OCI-M2 (cell line): ENCODE data around the gene CCDC82.

Experiments
- DNase-seq: peaks from one replicate; lab custom pipeline; 2025; ENCODE audit not compliant: unreplicated experiment; lab: John Stamatoyannopoulos, UW

Gene CCDC82

DNA sequence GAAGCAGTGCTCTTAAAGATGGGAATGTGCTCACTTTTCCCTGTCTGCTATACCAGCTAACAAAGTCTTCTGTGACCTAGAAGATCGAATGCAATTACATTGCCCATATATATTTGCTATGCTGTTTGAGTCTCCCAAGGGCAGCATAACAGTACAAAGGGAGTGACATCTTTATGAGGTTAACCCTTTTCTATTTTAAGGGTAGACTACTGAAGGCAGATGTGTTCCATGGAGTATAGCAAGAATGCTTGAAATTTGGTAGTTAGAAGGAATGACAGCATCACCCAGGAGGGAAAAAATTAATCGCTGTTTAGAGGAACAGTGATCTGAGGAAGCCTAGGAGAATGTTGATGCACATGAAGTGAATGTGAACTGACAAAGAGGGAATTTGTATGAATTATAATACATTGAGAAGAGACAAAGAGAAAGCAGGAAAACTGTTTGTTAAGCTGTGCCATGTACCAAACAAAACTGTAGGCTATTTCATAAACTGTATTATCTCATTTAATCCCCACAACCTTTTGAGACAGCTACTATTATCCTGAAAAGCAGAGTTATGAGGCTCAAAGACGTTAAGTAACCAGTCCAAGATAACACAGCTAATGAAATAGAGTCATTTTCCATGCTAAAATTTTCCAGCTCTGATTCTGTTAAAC, 59.7 kb downstream of the CCDC82 start:
- no peak for DNase-seq

- DNase-seq, result no peak
These were observed 60.3 kb downstream of the CCDC82 start for GRCh38 chr11:96329419-96329818.

GRCh38 chr11:96328395-96329010, 61.2 kb downstream of the CCDC82 start:
- DNase-seq, result no peak

- DNase-seq, result no peak
These were observed 62.8 kb downstream of the CCDC82 start for GRCh38 chr11:96326959-96327358.

DNA sequence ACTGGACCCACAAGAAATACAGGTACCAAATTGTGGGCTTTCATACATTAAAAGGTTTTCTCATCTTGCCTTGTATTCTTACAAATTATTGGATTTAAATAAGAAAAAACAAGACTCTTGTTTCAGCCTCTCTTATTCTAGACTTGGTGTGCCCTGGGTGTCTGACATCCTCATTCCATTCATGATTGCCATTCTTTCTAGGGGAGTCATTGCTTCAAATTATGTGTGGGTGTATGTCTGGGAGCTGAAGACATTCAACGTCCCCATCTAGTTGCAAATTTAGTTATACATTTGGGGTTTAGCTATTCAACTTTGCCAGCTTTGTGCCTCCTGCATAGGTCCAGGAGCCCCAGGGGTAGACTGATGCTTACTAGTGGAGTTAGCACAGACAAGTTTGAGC, 64.8 kb downstream of the CCDC82 start:
- no peak for DNase-seq

GRCh38 chr11:96323642-96323985, 66.1 kb downstream of the CCDC82 start:
- DNase-seq, result no peak

DNA sequence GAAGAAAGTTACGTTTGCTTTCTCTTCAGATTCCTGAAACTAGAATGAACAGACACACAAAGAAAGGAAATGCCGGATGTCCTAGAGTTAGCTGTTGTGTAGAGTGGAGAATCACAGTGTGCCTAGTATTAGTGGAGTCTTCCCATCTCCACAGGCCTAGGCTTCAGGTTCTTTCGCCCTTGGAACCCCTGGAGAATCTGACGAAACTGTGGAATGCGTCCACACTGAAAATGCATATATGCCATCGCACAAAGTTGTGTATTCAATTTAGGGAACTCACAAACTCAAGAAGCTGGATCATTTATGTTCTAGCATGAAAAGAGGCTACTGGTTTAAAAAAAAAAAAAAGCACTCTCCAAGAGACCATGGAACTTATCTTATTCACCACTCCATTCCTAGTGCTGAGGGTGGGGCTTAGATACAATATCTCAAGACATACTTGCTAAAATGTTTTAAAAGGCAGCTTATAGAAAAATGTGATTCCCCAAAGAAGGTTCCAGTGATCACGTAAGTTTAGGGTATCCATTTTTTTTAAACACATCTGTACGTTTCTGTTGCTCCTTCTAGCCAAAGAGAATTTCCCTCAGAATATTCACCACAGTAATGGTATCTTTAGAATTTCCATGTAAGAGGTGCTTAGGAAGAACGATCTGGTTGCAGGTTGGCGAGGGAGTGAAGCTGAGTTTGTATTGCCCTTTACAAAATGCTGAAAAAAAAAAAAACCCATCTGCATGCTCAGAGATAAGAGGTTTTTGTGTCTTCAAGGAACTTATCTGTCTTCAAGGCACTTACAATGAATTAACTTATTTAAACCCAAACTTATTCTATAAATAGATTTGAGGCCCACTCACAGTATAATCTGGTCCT, 66.7 kb downstream of the CCDC82 start:
- no peak for DNase-seq

GRCh38 chr11:96321091-96321490, 68.6 kb downstream of the CCDC82 start:
- DNase-seq, result no peak

DNA sequence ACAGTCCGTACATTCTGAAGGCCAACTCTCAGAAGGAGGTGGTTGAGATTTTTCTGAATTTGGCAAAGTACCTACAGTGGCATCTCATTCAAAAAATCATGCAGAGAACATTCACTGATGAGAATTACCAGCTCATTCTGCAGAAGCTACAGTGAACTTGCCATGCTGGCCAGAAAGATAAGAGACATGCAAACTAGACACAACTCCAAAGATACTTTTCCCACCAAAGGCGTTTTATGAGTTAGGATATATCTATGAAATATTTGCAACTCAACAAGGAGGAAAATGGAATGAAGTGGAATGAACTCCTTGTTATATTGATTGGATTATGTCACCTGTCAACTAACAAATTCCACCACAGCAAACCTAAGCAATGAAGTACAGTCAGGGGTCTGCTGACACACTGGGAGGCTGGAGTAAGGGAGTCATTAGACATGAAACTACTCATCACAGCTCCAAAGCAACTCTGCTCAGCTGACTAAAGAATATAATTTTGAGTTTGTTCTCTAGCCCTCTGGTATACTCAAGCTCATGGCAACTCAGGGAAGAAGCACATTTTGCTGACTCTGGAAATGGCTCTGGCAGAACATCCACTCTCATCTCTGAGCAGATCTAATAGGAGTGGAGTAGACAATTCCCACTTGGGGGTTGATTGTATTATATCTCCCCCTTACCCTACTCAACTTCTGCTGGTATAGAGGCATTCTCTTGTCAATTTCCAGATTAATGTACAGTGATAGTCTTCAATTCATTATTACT, 69.6 kb downstream of the CCDC82 start:
- no peak for DNase-seq

DNA sequence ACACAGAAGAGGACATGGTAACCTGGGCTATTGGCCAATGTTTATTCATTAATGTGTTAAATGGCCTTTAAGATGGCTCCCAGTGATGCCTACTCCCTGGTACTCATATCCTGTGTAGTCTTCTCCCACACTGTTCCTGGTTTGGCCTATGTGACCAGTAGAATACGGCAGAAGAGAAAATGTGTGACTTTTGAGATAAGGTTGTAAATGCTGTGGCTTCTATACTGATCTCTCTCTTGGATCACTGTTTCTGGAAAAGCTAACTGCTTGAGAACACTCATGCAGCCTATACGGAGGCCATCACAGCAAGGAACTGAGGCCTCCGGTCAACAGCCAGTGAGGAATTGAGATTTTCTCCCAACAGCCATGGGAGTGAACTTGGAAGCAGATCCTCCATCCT, 70.9 kb downstream of the CCDC82 start:
- DNase-seq, result no peak

DNA sequence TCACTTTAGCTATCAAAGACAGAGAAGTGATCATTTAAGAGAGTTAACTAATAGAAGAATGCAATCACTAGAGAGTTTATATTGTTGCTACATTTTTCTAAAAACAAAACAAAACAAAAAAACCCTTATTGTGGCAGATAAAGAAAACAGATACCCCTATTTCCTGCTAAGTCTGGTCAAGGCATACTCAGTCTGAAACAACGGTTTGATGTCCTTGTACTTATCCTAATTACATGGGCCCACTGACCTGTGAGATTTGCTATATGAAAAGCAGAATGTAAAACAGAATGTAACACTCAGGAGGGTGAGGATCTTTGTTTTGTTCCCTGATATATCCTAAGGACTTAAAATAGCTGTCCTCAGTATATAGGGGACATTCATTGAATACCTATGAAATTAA, 71.3 kb downstream of the CCDC82 start:
- DNase-seq, result no peak

GRCh38 chr11:96317985-96318384, 71.7 kb downstream of the CCDC82 start:
- no peak for DNase-seq

- DNase-seq, result no peak
These were observed 72.1 kb downstream of the CCDC82 start for GRCh38 chr11:96317571-96317970.

GRCh38 chr11:96316869-96317268, 72.8 kb downstream of the CCDC82 start:
- DNase-seq, result no peak

GRCh38 chr11:96315476-96315875, 74.2 kb downstream of the CCDC82 start:
- no peak for DNase-seq

- no peak for DNase-seq
These were observed 75.2 kb downstream of the CCDC82 start for GRCh38 chr11:96314326-96315020.

DNA sequence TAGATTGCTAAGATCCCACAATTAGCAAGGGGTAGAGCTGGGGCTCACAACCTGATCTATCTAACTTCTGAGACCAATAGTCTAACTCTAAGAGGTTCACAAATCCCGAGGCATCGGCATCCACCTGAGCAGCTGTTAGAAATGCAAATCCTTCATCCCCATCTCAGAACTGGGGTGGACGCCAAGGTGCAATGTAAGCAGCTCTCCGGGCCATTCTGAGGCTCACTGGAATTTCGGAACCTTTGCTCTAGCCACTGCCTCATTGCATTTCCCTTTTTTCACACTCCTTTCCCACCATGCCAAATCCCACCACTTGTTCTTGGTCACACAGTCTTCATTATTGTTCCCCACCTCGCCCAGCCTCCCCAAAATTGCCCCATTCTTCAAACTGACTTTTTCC, 76.5 kb downstream of the CCDC82 start:
- no peak for DNase-seq

- no peak for DNase-seq
These were observed 78.6 kb downstream of the CCDC82 start for GRCh38 chr11:96311120-96311568.

- no peak for DNase-seq
These were observed 79.5 kb downstream of the CCDC82 start for GRCh38 chr11:96310236-96310635.

DNA sequence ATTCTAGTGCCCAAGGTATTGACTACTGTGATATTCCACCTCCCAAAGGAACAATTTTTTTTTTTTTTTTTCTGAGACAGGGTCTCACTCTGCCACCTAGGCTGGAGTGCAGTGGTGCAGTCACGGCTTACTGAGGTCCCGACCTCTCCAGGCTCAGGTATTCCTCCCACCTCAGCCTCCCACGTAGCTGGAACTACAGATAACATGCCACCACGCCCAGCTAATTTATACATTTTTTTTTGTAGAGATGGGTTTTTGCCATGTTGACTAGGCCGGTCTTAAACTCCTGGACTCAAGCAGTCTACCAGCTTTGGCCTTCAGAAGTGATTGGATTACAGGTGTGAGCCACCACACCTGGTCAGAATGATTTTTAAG, 80.1 kb downstream of the CCDC82 start:
- no peak for DNase-seq
